Immature natural killer cell (primary cell): ENCODE results near the gene SNPH. TPM values are rescaled to one million over a fixed set of nuclear protein-coding genes. Genes with fewer than 3 reads are reported as not detected.
"Not testable (repeated sequence)": the region's sequence is repeated elsewhere in the genome, so short reads cannot be mapped to it uniquely, and the experiment has no call there.

Experiments used
- DNase-seq, 3 donors: peaks; one replicate each; pipeline ENCODE4 v3.0.0; 2022; ENCODE audit warnings: mixed read lengths in 1 of 3
- H3K27ac Mint-ChIP-seq, 6 donors: one replicate each; pipeline ENCODE4 v1.8.0; 2020; ENCODE audit warnings: mixed read lengths in 6 of 6, mild to moderate bottlenecking in 5 of 6, inconsistent platforms in 4 of 6, moderate library complexity in 3 of 6
- H3K27me3 Mint-ChIP-seq, 3 donors: one replicate each; pipeline ENCODE4 v1.8.0; 2020 to 2021; ENCODE audit warnings: low read depth in 3 of 3, mild to moderate bottlenecking in 3 of 3, mixed read lengths in 3 of 3, moderate library complexity in 3 of 3, inconsistent platforms in 1 of 3
- H3K36me3 Mint-ChIP-seq, 3 donors: one replicate each; pipeline ENCODE4 v1.8.0; 2020; ENCODE audit warnings: mixed read lengths in 3 of 3, inconsistent platforms in 2 of 3, mild to moderate bottlenecking in 2 of 3
- H3K4me1 Mint-ChIP-seq, 2 donors: one replicate each; pipeline ENCODE4 v1.8.0; 2020; ENCODE audit warnings: inconsistent platforms in 2 of 2, mild to moderate bottlenecking in 2 of 2, mixed read lengths in 2 of 2, moderate library complexity in 1 of 2
- H3K4me3 Mint-ChIP-seq, 5 donors: one replicate each; pipeline ENCODE4 v1.8.0; 2020; ENCODE audit warnings: mild to moderate bottlenecking in 5 of 5, mixed read lengths in 5 of 5, inconsistent platforms in 3 of 5, moderate library complexity in 3 of 5
- H3K9me3 Mint-ChIP-seq, 6 donors: one replicate each; pipeline ENCODE4 v1.8.0; 2020; ENCODE audit warnings: mild to moderate bottlenecking in 6 of 6, mixed read lengths in 6 of 6, inconsistent platforms in 4 of 6, moderate library complexity in 3 of 6
- polyA plus RNA-seq, 3 donors: library from polyadenylated mRNA; unstranded; fragments of 300-500 nt; fragmentation: Illumina TruSeq; gene quantifications; one replicate each; pipeline ENCODE4 v1.2.3, GENCODE V29; 2021

Gene SNPH
- polyA plus RNA-seq, 3 donors from 2014 or later, result 0.59 to 2.8 (median 1.1) TPM

DNA sequence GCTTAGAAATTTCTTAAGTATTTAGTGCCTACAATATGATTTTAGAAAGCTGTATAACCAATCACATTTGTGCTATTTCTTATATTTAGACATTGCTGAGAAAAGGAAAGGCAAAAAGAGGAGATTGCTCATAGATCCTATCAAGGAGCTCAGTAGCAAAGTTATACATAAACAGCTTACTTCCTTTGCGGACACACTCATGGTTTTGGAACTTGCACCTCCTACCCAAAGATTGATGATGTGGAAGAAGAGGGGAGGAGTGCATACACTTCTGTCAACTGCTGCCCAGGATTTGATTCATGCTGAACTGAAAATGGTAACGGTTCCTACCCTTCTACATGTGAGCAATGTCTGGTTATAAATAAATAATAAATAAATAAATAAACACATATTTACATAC is 23.6 kb upstream of the SNPH start:
- H3K27me3 Mint-ChIP-seq, result peaks cover 3 to 7% (median 4%) of the 10 kb centered on the region in 3 donors
- no peaks in the 10 kb centered on the region for H3K4me1 Mint-ChIP-seq
- no peak overlapping the region for H3K4me3 Mint-ChIP-seq
- no peak for DNase-seq
- no peak overlapping the region for H3K27ac Mint-ChIP-seq
- no peaks in the 10 kb centered on the region for H3K36me3 Mint-ChIP-seq
- no peaks in the 10 kb centered on the region for H3K9me3 Mint-ChIP-seq

DNA sequence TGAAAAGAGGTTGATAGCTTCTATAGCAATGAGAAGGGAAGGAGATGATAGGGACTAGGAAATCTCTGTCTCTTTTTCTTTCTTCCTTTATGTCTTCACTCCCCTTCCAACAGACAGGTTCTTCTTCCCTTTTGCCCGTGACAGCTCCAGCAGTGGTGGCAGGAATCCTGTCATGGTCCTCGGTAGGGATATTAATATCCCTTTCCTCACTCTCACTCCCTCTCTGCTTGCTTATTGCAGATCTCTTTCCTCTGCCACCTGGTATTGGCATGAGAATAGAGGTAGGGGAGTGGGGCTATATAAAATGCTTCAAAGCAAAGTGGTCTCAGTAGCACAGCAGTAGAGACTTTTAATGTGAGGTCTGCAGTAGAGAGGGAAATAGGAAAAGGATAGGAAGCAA is 20.5 kb upstream of the SNPH start:
- H3K27ac Mint-ChIP-seq, result no peak overlapping the region

DNA sequence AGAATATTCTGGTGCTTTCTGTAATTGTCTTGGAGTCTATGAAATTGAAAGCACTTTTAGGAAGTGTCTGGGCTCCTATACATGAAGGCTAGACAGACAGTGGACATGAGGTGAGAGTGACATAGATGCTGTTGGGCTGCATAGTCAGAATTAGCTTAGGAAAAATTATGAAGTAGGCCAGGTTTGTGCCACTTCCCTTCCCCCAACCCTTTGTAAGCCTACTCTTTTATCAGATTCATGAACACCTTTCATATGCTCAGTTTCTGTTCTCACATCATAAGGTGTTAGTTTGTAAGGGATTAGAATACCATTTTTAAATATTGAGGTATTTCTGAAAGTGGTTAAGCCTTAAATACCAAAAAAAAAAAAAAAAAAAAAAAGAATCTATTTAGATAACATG is 18.4 kb upstream of the SNPH start:
- Mint-ChIP-seq H3K4me3 (no peak overlapping the region), H3K36me3 (peaks cover 0 to 4% (median 0%) of the 10 kb centered on the region in 3 donors)

More for the DNA sequence above, 20.5 kb upstream of the SNPH start:
- DNase-seq, result no peak
- Mint-ChIP-seq H3K36me3 (no peaks in the 10 kb centered on the region), H3K27me3 (peaks cover 2 to 7% (median 3%) of the 10 kb centered on the region in 3 donors), H3K9me3 (peaks cover 0 to under 1% (median 0%) of the 10 kb centered on the region in 6 donors), H3K4me3 (no peak overlapping the region), H3K4me1 (no peaks in the 10 kb centered on the region)

GRCh38 chr20:1250282-1250681 is 15.8 kb upstream of the SNPH start:
- not testable (repeated sequence) for DNase-seq, H3K27me3 Mint-ChIP-seq, H3K27ac Mint-ChIP-seq, H3K36me3 Mint-ChIP-seq, H3K4me1 Mint-ChIP-seq, H3K4me3 Mint-ChIP-seq, H3K9me3 Mint-ChIP-seq

More for the DNA sequence above, 18.4 kb upstream of the SNPH start:
- Mint-ChIP-seq H3K27me3 (peaks cover 4 to 9% (median 5%) of the 10 kb centered on the region in 3 donors), H3K9me3 (peaks cover 0 to 7% (median 0%) of the 10 kb centered on the region in 6 donors), H3K4me1 (no peaks in the 10 kb centered on the region), H3K27ac (no peak overlapping the region)
- DNase-seq, result no peak

- no peak for DNase-seq
- Mint-ChIP-seq H3K27ac (no peak overlapping the region), H3K36me3 (peaks cover 0 to 4% (median 0%) of the 10 kb centered on the region in 3 donors), H3K4me1 (no peaks in the 10 kb centered on the region), H3K4me3 (no peak overlapping the region), H3K27me3 (peaks cover 5 to 20% (median 9%) of the 10 kb centered on the region in 3 donors), H3K9me3 (peaks cover 0 to 7% (median 0%) of the 10 kb centered on the region in 6 donors)
Observed at GRCh38 chr20:1252416-1252815, 13.7 kb upstream of the SNPH start.

- Mint-ChIP-seq H3K36me3 (peaks cover 0 to 4% (median 0%) of the 10 kb centered on the region in 3 donors), H3K27ac (no peak overlapping the region), H3K9me3 (peaks cover 0 to 7% (median 0%) of the 10 kb centered on the region in 6 donors), H3K27me3 (peaks cover 5 to 21% (median 9%) of the 10 kb centered on the region in 3 donors), H3K4me1 (no peaks in the 10 kb centered on the region), H3K4me3 (no peak overlapping the region)
- DNase-seq, result no peak
Observed at GRCh38 chr20:1254254-1254653, 11.8 kb upstream of the SNPH start.

GRCh38 chr20:1255675-1256074 is 10.4 kb upstream of the SNPH start:
- no peaks in the 10 kb centered on the region for H3K4me1 Mint-ChIP-seq
- no peak overlapping the region for H3K27ac Mint-ChIP-seq
- no peak overlapping the region for H3K4me3 Mint-ChIP-seq

DNA sequence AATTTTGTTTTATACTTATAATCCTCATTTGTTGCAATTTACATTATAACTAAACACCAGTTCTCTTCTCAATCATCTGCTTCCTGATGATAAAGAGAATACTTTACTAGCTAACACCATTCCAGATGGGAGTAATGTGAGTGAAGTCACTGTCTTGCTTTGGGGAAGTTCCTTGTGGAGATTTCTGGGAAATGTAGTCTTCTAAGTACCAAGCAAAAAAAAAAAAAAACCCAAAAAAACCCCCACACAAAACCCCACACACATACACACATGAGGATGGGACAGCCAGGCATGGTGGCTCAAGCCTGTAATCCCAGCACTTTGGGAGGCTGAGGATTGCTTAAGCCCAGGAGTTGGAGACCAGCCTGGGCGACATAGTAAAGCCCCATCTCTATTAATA is 2.2 kb upstream of the SNPH start:
- Mint-ChIP-seq H3K27ac (no peak overlapping the region), H3K36me3 (no peaks in the 10 kb centered on the region), H3K4me1 (peaks cover 19 to 26% of the 10 kb centered on the region in 2 donors), H3K9me3 (peaks cover 0 to 6% (median 3%) of the 10 kb centered on the region in 6 donors), H3K27me3 (peaks cover 0 to 12% (median 7%) of the 10 kb centered on the region in 3 donors), H3K4me3 (no peak overlapping the region)
- no peak for DNase-seq

More at GRCh38 chr20:1255675-1256074, 10.4 kb upstream of the SNPH start:
- peaks cover 0 to 4% (median 0%) of the 10 kb centered on the region in 3 donors for H3K36me3 Mint-ChIP-seq
- no peak for DNase-seq
- peaks cover 5 to 22% (median 9%) of the 10 kb centered on the region in 3 donors for H3K27me3 Mint-ChIP-seq
- H3K9me3 Mint-ChIP-seq, result peaks cover 0 to 5% (median 0%) of the 10 kb centered on the region in 6 donors

DNA sequence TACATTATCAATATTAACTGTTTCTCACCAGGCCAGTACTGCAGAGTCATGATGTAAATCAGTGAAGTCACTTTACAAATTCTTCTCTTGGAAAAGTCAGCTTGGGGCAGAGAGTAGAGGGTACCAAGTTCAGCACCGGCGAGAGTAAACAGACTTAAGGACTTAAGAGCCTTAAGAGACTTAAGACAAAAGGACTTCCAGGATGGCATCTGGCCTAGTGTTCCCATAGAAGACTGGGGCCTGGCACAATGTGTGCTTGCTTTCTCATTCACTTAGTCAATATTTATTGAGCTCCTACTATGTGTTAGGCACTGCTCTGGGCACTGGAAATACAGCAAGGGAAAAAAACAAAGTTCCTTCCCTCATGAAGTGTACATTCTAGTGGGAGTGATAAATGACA is 1.4 kb upstream of the SNPH start:
- no peaks in the 10 kb centered on the region for H3K36me3 Mint-ChIP-seq
- peaks cover 19 to 26% of the 10 kb centered on the region in 2 donors for H3K4me1 Mint-ChIP-seq
- H3K27ac Mint-ChIP-seq, result peak overlapping the region in 5 of 6 donors; percentile 42 to 98 (median 90)
- DNase-seq, result no peak
- H3K9me3 Mint-ChIP-seq, result peaks cover 0 to 6% (median 3%) of the 10 kb centered on the region in 6 donors
- peak overlapping the region; percentile 61 to 87 (median 86) for H3K4me3 Mint-ChIP-seq
- H3K27me3 Mint-ChIP-seq, result peaks cover 0 to 12% (median 7%) of the 10 kb centered on the region in 3 donors

DNA sequence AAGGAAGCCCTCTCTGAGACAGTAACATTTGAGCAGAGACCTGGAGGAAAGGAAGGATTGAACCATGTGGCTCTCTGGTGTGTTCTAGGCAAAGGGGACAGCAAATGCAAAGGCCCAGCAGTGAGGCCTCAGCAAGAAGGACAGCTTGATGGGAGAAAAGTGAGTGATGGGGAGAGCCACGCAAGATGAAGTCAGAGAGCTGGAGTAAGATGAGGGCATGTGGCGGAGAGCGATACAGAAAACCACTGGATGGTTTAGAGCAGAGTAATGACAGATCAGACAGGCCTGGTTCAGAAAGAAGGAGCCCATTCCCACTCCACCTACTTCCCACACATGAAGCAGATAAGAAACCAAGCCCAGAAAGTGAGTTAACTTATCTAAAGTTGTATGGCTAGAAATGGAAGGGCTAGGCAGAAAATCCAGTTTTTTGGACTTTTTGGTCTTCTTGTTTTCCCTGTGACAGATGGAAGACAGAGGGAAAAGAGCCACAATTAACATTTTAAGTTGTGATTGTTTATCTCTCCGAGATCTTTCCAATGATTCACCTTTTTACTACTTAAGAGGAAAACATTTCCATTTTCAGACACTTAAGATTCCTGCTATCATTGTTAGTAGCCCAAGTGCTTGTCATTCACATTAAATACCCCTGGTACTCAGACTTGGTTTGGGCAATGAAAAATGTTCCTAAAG is 723 bp upstream of the SNPH start:
- H3K27ac Mint-ChIP-seq, result peak overlapping the region; percentile 89 to 98 (median 94)
- peaks cover 19 to 26% of the 10 kb centered on the region in 2 donors for H3K4me1 Mint-ChIP-seq
- peak overlapping the region; percentile 86 to 96 (median 87) for H3K4me3 Mint-ChIP-seq
- H3K27me3 Mint-ChIP-seq, result peaks cover 0 to 12% (median 9%) of the 10 kb centered on the region in 3 donors
- H3K36me3 Mint-ChIP-seq, result no peaks in the 10 kb centered on the region
- no peak for DNase-seq
- peaks cover 0 to 6% (median 3%) of the 10 kb centered on the region in 6 donors for H3K9me3 Mint-ChIP-seq

DNA sequence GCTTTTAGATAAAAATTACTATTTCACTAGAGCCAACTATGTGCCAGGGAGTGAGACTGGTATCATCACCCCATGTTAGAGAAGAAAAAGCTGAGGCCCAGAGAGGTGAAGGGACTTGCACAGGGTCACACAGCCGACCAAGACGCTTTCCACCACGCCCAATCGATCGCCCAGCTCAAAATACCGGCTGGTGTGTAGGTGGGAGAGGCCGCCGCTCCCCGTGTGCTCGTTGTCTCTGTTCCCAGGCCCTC is 253 bp upstream of the SNPH start:
- Mint-ChIP-seq H3K36me3 (no peaks in the 10 kb centered on the region), H3K4me3 (peak overlapping the region; percentile 86 to 96 (median 87)), H3K27ac (peak overlapping the region; percentile 89 to 98 (median 94)), H3K9me3 (peaks cover 0 to 6% (median 3%) of the 10 kb centered on the region in 6 donors), H3K27me3 (peaks cover 0 to 9% (median 9%) of the 10 kb centered on the region in 3 donors), H3K4me1 (peaks cover 19 to 26% of the 10 kb centered on the region in 2 donors)
- no peak for DNase-seq

GRCh38 chr20:1267161-1267560 is 1.1 kb downstream of the SNPH start:
- no peaks in the 10 kb centered on the region for H3K36me3 Mint-ChIP-seq
- H3K27ac Mint-ChIP-seq, result peak overlapping the region in 4 of 6 donors; percentile 45 to 63 (median 53)
- H3K9me3 Mint-ChIP-seq, result peaks cover 0 to 4% (median 2%) of the 10 kb centered on the region in 6 donors
- DNase-seq, result no peak
- H3K27me3 Mint-ChIP-seq, result peaks cover 0 to 9% (median 5%) of the 10 kb centered on the region in 3 donors
- H3K4me3 Mint-ChIP-seq, result peak overlapping the region; percentile 59 to 87 (median 80)
- H3K4me1 Mint-ChIP-seq, result peaks cover 19 to 26% of the 10 kb centered on the region in 2 donors

- Mint-ChIP-seq H3K27me3 (peaks cover 0 to 7% (median 4%) of the 10 kb centered on the region in 3 donors), H3K4me1 (peaks cover 19 to 26% of the 10 kb centered on the region in 2 donors), H3K36me3 (no peaks in the 10 kb centered on the region), H3K4me3 (peak overlapping the region in 3 of 5 donors; percentile 80 to 87 (median 86)), H3K9me3 (no peaks in the 10 kb centered on the region), H3K27ac (peak overlapping the region in 3 of 6 donors; percentile 10 to 15 (median 14))
- no peak for DNase-seq
Observed at GRCh38 chr20:1267809-1268374, 1.8 kb downstream of the SNPH start.

DNA sequence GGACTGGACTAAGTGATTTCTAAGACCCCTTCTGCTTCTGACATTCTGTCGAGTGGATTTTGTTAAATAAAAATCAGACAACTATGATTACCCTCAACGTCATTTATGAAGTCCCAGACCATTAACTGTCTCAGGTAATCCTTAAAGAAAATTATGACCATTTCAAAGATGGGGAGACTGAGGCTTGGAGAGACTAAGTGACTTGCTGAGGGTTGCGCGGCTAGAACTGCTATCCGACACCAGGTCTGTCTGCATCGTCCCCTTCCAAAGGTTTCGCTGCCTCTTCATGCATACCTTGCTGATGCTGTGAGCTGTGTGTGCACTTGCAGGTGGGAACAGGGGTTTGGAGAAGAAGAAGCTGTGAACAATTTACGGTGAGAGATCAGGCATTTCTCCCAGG is 3.1 kb downstream of the SNPH start:
- no peaks in the 10 kb centered on the region for H3K36me3 Mint-ChIP-seq
- peaks cover 0 to 2% (median 0%) of the 10 kb centered on the region in 3 donors for H3K27me3 Mint-ChIP-seq
- H3K9me3 Mint-ChIP-seq, result no peaks in the 10 kb centered on the region
- H3K4me1 Mint-ChIP-seq, result peaks cover 19 to 26% of the 10 kb centered on the region in 2 donors
- no peak overlapping the region for H3K4me3 Mint-ChIP-seq
- DNase-seq, result no peak
- H3K27ac Mint-ChIP-seq, result no peak overlapping the region
